KOPT-K1 (cell line): ENCODE data around the gene MYO18A.

Experiments used
- H3K27ac ChIP-seq: fragments of 200-600 bp; sonication (generic); 2 replicates; pipeline ENCODE4 v1.5.1; 2016; ENCODE audit warnings: antibody characterized with exemption, mild to moderate bottlenecking, low read depth, low read length; ENCODE audit not compliant: poor library complexity, severe bottlenecking
- H3K36me3 ChIP-seq: fragments of 200-600 bp; sonication (generic); 2 replicates; pipeline ENCODE4 v1.5.1; 2017; ENCODE audit warnings: antibody characterized with exemption, mild to moderate bottlenecking, low read length, moderate library complexity; ENCODE audit not compliant: insufficient read depth
- H3K9me3 ChIP-seq: fragments of 200-600 bp; sonication (generic); 2 replicates; pipeline ENCODE4 v1.5.1; 2017; ENCODE audit warnings: antibody characterized with exemption, low read length, mild to moderate bottlenecking; ENCODE audit not compliant: insufficient read depth, poor library complexity, severe bottlenecking

MYO18A gene

DNA sequence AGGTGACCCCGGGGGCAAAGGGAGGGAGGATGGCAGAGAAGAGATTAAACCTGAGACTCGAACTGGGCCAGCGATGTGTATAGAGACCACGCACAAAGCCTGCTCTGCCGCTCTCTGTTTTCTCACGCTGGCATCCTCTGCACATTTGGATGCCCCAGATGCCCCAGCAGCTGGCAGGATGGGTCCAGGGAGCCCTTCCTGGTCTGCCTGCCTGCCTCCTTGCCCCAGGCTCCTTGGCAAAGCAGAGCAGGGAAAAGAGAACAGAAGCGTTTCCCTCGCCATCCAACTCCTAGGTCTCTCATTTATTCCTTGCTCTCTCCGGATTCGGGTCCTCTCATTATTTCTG is 142.5 kb downstream of the MYO18A start:
- no peak overlapping the region for H3K27ac ChIP-seq
- peaks cover 20% of the 10 kb centered on the region for H3K9me3 ChIP-seq
- no peaks in the 10 kb centered on the region for H3K36me3 ChIP-seq

DNA sequence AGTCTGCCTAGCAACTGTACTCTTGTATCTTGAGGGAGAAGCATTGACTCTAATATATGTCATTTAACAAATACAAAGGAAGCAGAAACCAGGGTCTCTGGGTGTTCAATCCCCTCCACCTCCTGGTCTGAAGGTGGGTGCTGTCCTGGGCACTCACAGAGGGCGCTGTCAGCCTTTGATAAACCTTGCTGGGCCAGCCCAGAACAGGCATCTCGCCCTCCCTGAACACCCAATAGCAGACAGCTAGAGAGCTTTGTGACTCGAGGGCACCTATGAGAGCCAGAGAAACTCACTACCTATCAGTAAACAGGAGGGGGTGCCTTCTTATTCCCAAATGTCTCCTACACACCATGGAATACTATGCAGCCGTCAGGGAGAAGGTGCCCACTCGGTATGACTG is 143.6 kb downstream of the MYO18A start:
- H3K27ac ChIP-seq, result no peak overlapping the region
- H3K36me3 ChIP-seq, result no peaks in the 10 kb centered on the region
- H3K9me3 ChIP-seq, result peaks cover 20% of the 10 kb centered on the region

DNA sequence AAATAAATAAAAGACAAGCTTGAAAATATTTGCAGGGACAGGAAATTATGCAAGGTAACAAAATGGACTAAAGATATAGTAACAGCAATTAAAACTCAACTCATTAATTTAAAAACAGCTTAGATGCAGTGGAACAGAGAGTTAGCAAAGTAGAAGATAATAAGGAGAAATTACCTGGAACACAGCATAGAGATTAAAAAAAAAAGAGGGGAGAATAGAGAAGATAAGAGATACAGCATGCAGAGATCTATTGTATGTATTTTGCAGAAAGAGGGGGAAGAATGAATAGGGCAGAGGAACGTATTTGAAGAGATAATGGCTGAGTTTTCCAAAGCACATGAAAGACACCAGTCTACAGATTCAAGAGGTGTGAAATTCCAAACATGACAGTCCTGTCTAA is 145.7 kb downstream of the MYO18A start:
- H3K36me3 ChIP-seq, result no peaks in the 10 kb centered on the region
- no peak overlapping the region for H3K27ac ChIP-seq

DNA sequence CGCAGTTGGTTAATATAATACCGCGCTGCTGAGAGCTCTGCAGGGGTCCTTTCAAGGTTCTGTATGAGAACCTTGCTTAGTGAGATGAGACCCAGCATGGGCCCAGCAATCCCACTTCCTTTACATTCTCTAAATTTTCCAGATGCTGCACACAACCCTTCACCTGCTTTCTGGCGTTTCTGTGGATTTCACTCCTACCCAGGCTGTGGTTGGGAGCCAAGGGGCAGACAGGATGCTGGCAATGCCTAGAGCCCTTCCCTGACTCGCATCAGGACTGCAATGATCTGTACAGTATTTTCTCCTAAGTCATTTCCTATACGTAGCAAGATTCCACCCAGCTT is 147.4 kb downstream of the MYO18A start:
- H3K9me3 ChIP-seq, result peaks cover 20% of the 10 kb centered on the region
- H3K27ac ChIP-seq, result no peak overlapping the region
- H3K36me3 ChIP-seq, result no peaks in the 10 kb centered on the region

More for the DNA sequence above, 145.7 kb downstream of the MYO18A start:
- H3K9me3 ChIP-seq, result peaks cover 20% of the 10 kb centered on the region

DNA sequence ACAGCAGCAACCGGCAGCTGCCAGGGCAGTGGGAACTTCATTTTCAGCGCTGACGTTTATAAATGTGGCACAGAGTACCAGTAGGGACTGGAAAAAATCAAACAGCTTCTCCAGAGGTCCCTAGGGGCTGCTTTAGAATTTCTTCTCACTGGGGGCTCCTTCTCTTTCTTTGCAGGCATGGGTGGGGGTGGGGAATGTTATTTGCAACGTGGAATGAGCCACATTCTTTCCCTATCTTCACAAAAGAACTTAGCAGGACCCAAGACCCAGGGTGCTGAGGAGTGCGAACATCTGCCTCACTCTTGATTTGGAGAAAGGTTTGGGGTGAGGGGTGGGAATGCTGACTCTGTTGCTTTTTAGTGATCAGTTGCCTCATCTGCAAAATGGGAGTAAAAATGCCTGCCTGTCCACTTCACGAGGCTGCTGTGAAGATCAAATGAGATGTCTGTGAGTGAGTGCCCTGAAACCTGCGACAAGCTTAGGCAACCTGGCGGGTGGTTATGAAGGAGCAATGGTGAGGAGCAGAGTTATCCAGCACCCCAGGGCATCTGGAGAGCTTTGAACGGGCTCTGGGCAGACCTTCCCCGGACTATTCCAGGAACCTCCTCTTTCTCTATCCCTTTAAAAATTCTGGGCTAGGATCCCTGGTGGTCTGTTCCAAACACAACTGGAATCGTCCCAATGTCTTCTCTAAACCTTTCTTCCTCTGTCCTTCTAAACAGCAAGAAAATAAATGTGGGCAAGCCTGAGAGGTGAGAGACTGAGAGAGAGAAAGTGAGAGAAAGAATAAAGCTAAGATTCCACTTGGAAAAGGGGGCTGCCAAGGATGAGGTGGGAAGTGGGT is 148.0 kb downstream of the MYO18A start:
- Histone ChIP-seq H3K9me3 (peaks cover 20% of the 10 kb centered on the region), H3K36me3 (no peaks in the 10 kb centered on the region), H3K27ac (no peak overlapping the region)

DNA sequence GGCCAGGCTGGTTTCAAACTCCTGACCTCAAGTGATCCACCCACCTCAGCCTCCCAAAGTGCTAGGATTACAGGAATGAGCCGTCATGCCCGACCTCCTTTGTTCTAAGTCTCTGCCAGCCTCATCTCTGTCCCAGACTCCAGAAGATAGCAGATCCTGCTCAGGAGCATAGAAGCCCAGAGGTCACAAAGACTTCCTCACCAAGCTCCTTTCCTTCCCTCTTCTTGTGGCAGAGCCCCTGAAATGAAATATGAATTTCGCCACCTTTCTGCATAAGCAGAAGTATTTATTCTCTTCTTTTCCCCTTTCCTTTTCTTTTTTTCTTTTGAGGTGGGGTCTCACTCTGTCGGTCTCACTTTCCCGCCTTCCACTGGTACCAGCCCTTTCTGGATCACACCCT is 148.7 kb downstream of the MYO18A start:
- peaks cover 20% of the 10 kb centered on the region for H3K9me3 ChIP-seq
- no peaks in the 10 kb centered on the region for H3K36me3 ChIP-seq
- no peak overlapping the region for H3K27ac ChIP-seq

DNA sequence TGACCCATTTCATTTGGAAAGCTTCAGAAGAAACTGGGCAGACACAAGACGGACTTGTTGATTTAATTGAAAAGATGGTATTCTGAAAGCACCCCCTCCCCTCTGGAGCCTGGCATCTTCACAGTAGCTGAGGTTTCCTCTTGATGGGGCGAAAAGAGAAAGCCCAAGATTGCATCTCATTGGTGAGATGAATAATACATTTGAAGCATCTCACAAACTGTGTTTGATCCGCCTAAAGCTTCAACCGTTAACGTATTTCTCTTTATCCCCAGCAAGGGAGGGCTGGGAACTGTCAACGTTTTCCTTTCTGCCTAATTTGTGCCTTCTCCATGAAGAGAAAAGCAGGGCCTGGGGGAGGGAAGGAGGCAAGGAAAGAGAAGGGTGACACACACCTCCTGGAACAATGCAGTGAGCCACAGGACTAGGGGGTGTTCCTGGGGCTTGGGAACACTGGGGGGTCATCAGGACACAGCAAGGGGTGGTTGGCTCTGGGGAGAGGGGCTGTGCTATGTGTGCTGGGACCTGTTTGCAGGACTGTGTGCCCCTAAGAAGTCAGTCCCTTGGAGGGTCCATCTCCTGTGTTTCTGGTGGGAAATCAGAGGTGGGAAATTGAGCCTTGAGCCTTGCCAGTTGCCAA is 155.8 kb downstream of the MYO18A start:
- Histone ChIP-seq H3K36me3 (no peaks in the 10 kb centered on the region), H3K27ac (peak overlapping the region; percentile 72), H3K9me3 (no peaks in the 10 kb centered on the region)

DNA sequence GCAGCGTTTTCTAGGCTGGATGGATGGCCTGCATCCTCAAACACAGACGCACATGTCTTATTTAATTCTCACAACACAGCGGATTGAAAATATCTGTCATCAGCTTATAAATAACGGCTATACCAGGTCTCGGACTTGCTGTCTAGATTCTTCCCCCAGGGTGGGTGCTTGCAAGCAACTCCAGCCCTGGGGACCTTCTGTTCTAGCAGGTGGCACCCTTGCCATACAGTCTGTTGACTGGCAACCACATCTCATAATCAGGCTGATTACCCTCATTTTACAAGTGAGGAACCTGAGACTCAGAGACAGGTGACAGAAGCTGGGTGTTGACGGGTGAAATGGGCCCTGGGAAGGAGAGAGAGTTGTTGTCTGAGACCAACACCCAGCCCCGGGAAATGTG is 158.1 kb downstream of the MYO18A start:
- no peaks in the 10 kb centered on the region for H3K9me3 ChIP-seq
- H3K36me3 ChIP-seq, result no peaks in the 10 kb centered on the region
- peak overlapping the region; percentile 32 for H3K27ac ChIP-seq

DNA sequence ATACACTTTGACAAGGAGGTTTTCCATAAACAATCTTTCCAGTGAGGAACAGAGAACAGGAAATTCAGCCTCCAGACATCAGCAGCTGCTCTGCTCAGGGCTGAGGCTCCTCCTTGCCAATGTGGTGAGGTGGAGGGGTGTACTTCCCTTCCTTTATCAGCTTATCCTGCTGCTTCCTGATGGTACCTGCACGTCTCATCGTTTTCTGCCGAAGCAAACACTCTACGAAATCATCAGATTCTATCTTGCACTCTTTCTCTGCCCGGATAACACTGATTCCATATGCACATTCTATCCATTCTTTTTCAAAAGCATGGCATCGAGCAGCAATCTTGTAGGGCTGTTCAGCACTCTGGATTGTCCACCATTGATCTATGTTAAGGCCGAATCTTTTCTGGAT is 159.0 kb downstream of the MYO18A start:
- Histone ChIP-seq H3K9me3 (no peaks in the 10 kb centered on the region), H3K27ac (peak overlapping the region; percentile 32), H3K36me3 (no peaks in the 10 kb centered on the region)
